Lower lobe of right lung (tissue), 2 donors: Measurements from ENCODE around the gene FILIP1. TPM values are rescaled to one million over a fixed set of nuclear protein-coding genes. Genes with fewer than 3 reads are reported as not detected.
A peak's percentile ranks its signal among the peaks of the same experiment; 100 is the strongest.

Experiments
- ATAC-seq, 2 donors: fragments of 200-7000 bp; cut with Tn5 transposase; one replicate each; pipeline ENCODE4 v1.9.1; 2020 to 2022; ENCODE audit warnings: mild to moderate bottlenecking in 2 of 2, moderate library complexity in 2 of 2
- DNase-seq: peaks from one replicate; pipeline ENCODE4 v3.0.0-alpha.2; 2020
- H3K27ac ChIP-seq: fragments of 200-600 bp; one replicate; pipeline ENCODE4 v1.8.0; 2022
- H3K27me3 ChIP-seq: fragments of 200-600 bp; one replicate; pipeline ENCODE4 v1.8.0; 2022; ENCODE audit warnings: low read depth
- H3K36me3 ChIP-seq: fragments of 200-600 bp; one replicate; pipeline ENCODE4 v1.8.0; 2022; ENCODE audit warnings: mild to moderate bottlenecking
- H3K4me1 ChIP-seq: fragments of 200-600 bp; one replicate; pipeline ENCODE4 v1.8.0; 2022
- H3K4me3 ChIP-seq: fragments of 200-600 bp; one replicate; pipeline ENCODE4 v1.8.0; 2022; ENCODE audit warnings: mild to moderate bottlenecking
- H3K9me3 ChIP-seq: fragments of 200-600 bp; one replicate; pipeline ENCODE4 v1.8.0; 2022
- CTCF ChIP-seq: fragments of 200-600 bp; IDR thresholded peaks from one replicate; pipeline ENCODE4 v1.8.0; 2022; ENCODE audit warnings: antibody characterized with exemption, mild to moderate bottlenecking
- intact Hi-C: fragments of 100-400 bp; cut with DNase I; formaldehyde crosslinking; loops from one replicate; pipeline ENCODE4 v1.11.0; 2022
- total RNA-seq: library from RNA; stranded (reverse); fragmentation: NEBNext Ultra II Directional; extraction: Animal tissue kit (Norgen Biotek cat#: 25700); gene quantifications from one replicate; pipeline ENCODE4 v1.2.1, GENCODE V29; 2021
- donor health status: DM: no; HTN: yes; CAD: no; lungs with severe emphysema.

The FILIP1 gene
- total RNA-seq, 1 donor from 2014 or later, result 17.4 TPM

- Histone ChIP-seq H3K27ac (peak overlapping the region; percentile 84), H3K4me1 (peaks cover 7% of the 10 kb centered on the region), H3K36me3 (no peaks in the 10 kb centered on the region), H3K4me3 (peak overlapping the region; percentile 47), H3K27me3 (no peaks in the 10 kb centered on the region), H3K9me3 (no peaks in the 10 kb centered on the region)
- DNase-seq (no peak), ATAC-seq (no peak)
- intact Hi-C loops, result no loop called here
- no peak for TF ChIP-seq CTCF
Observed at GRCh38 chr6:75494290-75494689, 690 bp upstream of the FILIP1 start.

GRCh38 chr6:75492386-75493153 lies 1.0 kb downstream of the FILIP1 start:
- peak overlapping the region; percentile 84 for H3K27ac ChIP-seq
- peaks cover 10% of the 10 kb centered on the region for H3K4me1 ChIP-seq
- intact Hi-C loops, result no loop called here
- ATAC-seq, result peak; percentile 77 to 92
- H3K27me3 ChIP-seq, result no peaks in the 10 kb centered on the region
- H3K4me3 ChIP-seq, result peak overlapping the region; percentile 47
- no peaks in the 10 kb centered on the region for H3K36me3 ChIP-seq
- TF ChIP-seq CTCF, result no peak
- no peaks in the 10 kb centered on the region for H3K9me3 ChIP-seq
- no peak for DNase-seq

- no peak for TF ChIP-seq CTCF
- no peaks in the 10 kb centered on the region for H3K36me3 ChIP-seq
- H3K27ac ChIP-seq, result peak overlapping the region; percentile 47
- no peak for DNase-seq
- H3K9me3 ChIP-seq, result no peaks in the 10 kb centered on the region
- H3K27me3 ChIP-seq, result no peaks in the 10 kb centered on the region
- peak in 1 of 2 donors; percentile 11 for ATAC-seq
- peaks cover 16% of the 10 kb centered on the region for H3K4me1 ChIP-seq
- peak overlapping the region; percentile 47 for H3K4me3 ChIP-seq
- intact Hi-C loops, result no loop called here
Observed at GRCh38 chr6:75491291-75491690, 2.3 kb downstream of the FILIP1 start.

- H3K4me1 ChIP-seq, result peaks cover 16% of the 10 kb centered on the region
- H3K36me3 ChIP-seq, result no peaks in the 10 kb centered on the region
- ATAC-seq, result no peak
- no peak for DNase-seq
- H3K27me3 ChIP-seq, result no peaks in the 10 kb centered on the region
- no peaks in the 10 kb centered on the region for H3K9me3 ChIP-seq
- H3K27ac ChIP-seq, result peak overlapping the region; percentile 47
- TF ChIP-seq CTCF, result no peak
- peak overlapping the region; percentile 47 for H3K4me3 ChIP-seq
- intact Hi-C loops, result no loop called here
Observed at GRCh38 chr6:75490706-75491105, 2.9 kb downstream of the FILIP1 start.

GRCh38 chr6:75489025-75489424 lies 4.6 kb downstream of the FILIP1 start:
- peak overlapping the region; percentile 47 for H3K27ac ChIP-seq
- peak overlapping the region; percentile 25 for H3K4me3 ChIP-seq
- no peak for TF ChIP-seq CTCF
- peaks cover 16% of the 10 kb centered on the region for H3K4me1 ChIP-seq
- intact Hi-C loops, result no loop called here
- ATAC-seq, result no peak
- H3K27me3 ChIP-seq, result no peaks in the 10 kb centered on the region
- DNase-seq, result no peak
- H3K36me3 ChIP-seq, result no peaks in the 10 kb centered on the region
- no peaks in the 10 kb centered on the region for H3K9me3 ChIP-seq
